Measurements from ENCODE around the gene GAPT.

- TF ChIP-seq, protein P1, sequence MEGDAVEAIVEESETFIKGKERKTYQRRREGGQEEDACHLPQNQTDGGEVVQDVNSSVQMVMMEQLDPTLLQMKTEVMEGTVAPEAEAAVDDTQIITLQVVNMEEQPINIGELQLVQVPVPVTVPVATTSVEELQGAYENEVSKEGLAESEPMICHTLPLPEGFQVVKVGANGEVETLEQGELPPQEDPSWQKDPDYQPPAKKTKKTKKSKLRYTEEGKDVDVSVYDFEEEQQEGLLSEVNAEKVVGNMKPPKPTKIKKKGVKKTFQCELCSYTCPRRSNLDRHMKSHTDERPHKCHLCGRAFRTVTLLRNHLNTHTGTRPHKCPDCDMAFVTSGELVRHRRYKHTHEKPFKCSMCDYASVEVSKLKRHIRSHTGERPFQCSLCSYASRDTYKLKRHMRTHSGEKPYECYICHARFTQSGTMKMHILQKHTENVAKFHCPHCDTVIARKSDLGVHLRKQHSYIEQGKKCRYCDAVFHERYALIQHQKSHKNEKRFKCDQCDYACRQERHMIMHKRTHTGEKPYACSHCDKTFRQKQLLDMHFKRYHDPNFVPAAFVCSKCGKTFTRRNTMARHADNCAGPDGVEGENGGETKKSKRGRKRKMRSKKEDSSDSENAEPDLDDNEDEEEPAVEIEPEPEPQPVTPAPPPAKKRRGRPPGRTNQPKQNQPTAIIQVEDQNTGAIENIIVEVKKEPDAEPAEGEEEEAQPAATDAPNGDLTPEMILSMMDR (IDR thresholded peaks at IDR 0.05), result no peak
- TF ChIP-seq POLR2A (IDR thresholded peaks at IDR 0.05), result no peak
Measured at GRCh38 chr5:58477760-58478376, 13.4 kb upstream of the GAPT start.
